Measurements from ENCODE around the gene OR8B12.

DNA sequence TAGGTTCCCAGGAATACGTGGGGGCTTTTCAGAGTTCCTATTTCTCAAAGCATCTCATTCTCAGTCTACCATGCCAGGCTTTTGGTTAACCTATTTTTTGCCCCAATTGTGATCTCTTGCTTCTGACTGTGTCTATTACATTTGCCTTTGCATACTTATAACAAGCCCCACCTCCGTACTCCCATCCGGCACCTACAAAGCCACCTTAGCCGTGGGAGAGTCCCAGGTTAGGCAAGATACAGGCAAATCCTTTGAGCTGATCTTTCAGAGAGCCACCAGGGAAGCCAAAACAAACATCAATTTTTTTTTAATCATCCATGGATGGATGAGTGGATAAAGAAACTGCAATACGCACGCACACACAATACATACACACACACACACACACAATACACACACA, 49.2 kb upstream of the OR8B12 start:
- TF ChIP-seq EZH2phosphoT487 (IDR thresholded peaks at IDR 0.05; ENCODE audit: insufficient read depth, low read depth): no peak
- no peak for TF ChIP-seq EZH2 (IDR thresholded peaks at IDR 0.05; ENCODE audit: insufficient read depth, poor library complexity, severe bottlenecking)
